ENCODE results near the gene RNF214. TPM values are rescaled to one million over a fixed set of nuclear protein-coding genes. Genes with fewer than 3 reads are reported as not detected.
"Not testable (repeated sequence)": the region's sequence is repeated elsewhere in the genome, so short reads cannot be mapped to it uniquely, and the experiment has no call there.

RNF214 gene
- total RNA-seq, 1 experiment from 2014 or later: 1.7 TPM

- in situ Hi-C loops (cut with HindIII; ENCODE audit: low pct_unique_long_range_greater_than_20kb, low sequenced_read_pairs); DNase-seq (ENCODE audit: low read depth): not testable (repeated sequence)
Measured at GRCh38 chr11:117264624-117265323, 32.3 kb downstream of the RNF214 start.

GRCh38 chr11:117265745-117266144, 33.3 kb downstream of the RNF214 start:
- DNase-seq (ENCODE audit: low read depth): no peak
- in situ Hi-C loops (cut with HindIII; ENCODE audit: low pct_unique_long_range_greater_than_20kb, low sequenced_read_pairs): no loop called here

- in situ Hi-C loops (cut with HindIII; ENCODE audit: low pct_unique_long_range_greater_than_20kb, low sequenced_read_pairs): no loop called here
- no peak for DNase-seq (ENCODE audit: low read depth)
Measured at GRCh38 chr11:117269856-117270255, 37.4 kb downstream of the RNF214 start.

GRCh38 chr11:117271208-117271607, 38.7 kb downstream of the RNF214 start:
- in situ Hi-C loops (cut with HindIII; ENCODE audit: low pct_unique_long_range_greater_than_20kb, low sequenced_read_pairs): no loop called here
- DNase-seq (ENCODE audit: low read depth): no peak

GRCh38 chr11:117272175-117272574, 39.7 kb downstream of the RNF214 start:
- in situ Hi-C loops (cut with HindIII; ENCODE audit: low pct_unique_long_range_greater_than_20kb, low sequenced_read_pairs); DNase-seq (ENCODE audit: low read depth): not testable (repeated sequence)

- in situ Hi-C loops (cut with HindIII; ENCODE audit: low pct_unique_long_range_greater_than_20kb, low sequenced_read_pairs): no loop called here
- no peak for DNase-seq (ENCODE audit: low read depth)
Measured at GRCh38 chr11:117273550-117274289, 41.2 kb downstream of the RNF214 start.

- in situ Hi-C loops (cut with HindIII; ENCODE audit: low pct_unique_long_range_greater_than_20kb, low sequenced_read_pairs): no loop called here
- DNase-seq (ENCODE audit: low read depth): no peak
Measured at GRCh38 chr11:117278347-117278746, 45.9 kb downstream of the RNF214 start.

- no peak for DNase-seq (ENCODE audit: low read depth)
- in situ Hi-C loops (cut with HindIII; ENCODE audit: low pct_unique_long_range_greater_than_20kb, low sequenced_read_pairs): no loop called here
Measured at GRCh38 chr11:117279711-117280376, 47.4 kb downstream of the RNF214 start.

GRCh38 chr11:117281159-117281558, 48.7 kb downstream of the RNF214 start:
- in situ Hi-C loops (cut with HindIII; ENCODE audit: low pct_unique_long_range_greater_than_20kb, low sequenced_read_pairs): no loop called here
- DNase-seq (ENCODE audit: low read depth): peak; percentile 21

GRCh38 chr11:117281869-117282268, 49.4 kb downstream of the RNF214 start:
- DNase-seq (ENCODE audit: low read depth): no peak
- in situ Hi-C loops (cut with HindIII; ENCODE audit: low pct_unique_long_range_greater_than_20kb, low sequenced_read_pairs): no loop called here

GRCh38 chr11:117282956-117283355, 50.5 kb downstream of the RNF214 start:
- DNase-seq (ENCODE audit: low read depth): no peak
- in situ Hi-C loops (cut with HindIII; ENCODE audit: low pct_unique_long_range_greater_than_20kb, low sequenced_read_pairs): no loop called here

- in situ Hi-C loops (cut with HindIII; ENCODE audit: low pct_unique_long_range_greater_than_20kb, low sequenced_read_pairs): no loop called here
- no peak for DNase-seq (ENCODE audit: low read depth)
Measured at GRCh38 chr11:117284053-117284452, 51.6 kb downstream of the RNF214 start.

- in situ Hi-C loops (cut with HindIII; ENCODE audit: low pct_unique_long_range_greater_than_20kb, low sequenced_read_pairs): no loop called here
Measured at GRCh38 chr11:117286588-117286987, 54.1 kb downstream of the RNF214 start.

GRCh38 chr11:117287668-117288067, 55.2 kb downstream of the RNF214 start:
- no peak for DNase-seq (ENCODE audit: low read depth)
- in situ Hi-C loops (cut with HindIII; ENCODE audit: low pct_unique_long_range_greater_than_20kb, low sequenced_read_pairs): no loop called here

More at GRCh38 chr11:117286588-117286987, 54.1 kb downstream of the RNF214 start:
- DNase-seq (ENCODE audit: low read depth): no peak

- in situ Hi-C loops (cut with HindIII; ENCODE audit: low pct_unique_long_range_greater_than_20kb, low sequenced_read_pairs): no loop called here
- DNase-seq (ENCODE audit: low read depth): no peak
Measured at GRCh38 chr11:117289795-117290194, 57.3 kb downstream of the RNF214 start.

GRCh38 chr11:117290809-117291396, 58.4 kb downstream of the RNF214 start, which contains the start of gene BACE1-AS:
BACE1-AS (plus strand) TSS chr11:117291346.
- in situ Hi-C loops (cut with HindIII; ENCODE audit: low pct_unique_long_range_greater_than_20kb, low sequenced_read_pairs): no loop called here
- DNase-seq (ENCODE audit: low read depth): no peak

GRCh38 chr11:117292616-117293015, 60.1 kb downstream of the RNF214 start:
- in situ Hi-C loops (cut with HindIII; ENCODE audit: low pct_unique_long_range_greater_than_20kb, low sequenced_read_pairs): no loop called here
- DNase-seq (ENCODE audit: low read depth): no peak

- no peak for DNase-seq (ENCODE audit: low read depth)
- in situ Hi-C loops (cut with HindIII; ENCODE audit: low pct_unique_long_range_greater_than_20kb, low sequenced_read_pairs): no loop called here
Measured at GRCh38 chr11:117295438-117296137, 63.1 kb downstream of the RNF214 start.
